ENCODE measurements around the gene P2RY2.
"Not testable (repeated sequence)": the region's sequence is repeated elsewhere in the genome, so short reads cannot be mapped to it uniquely, and the experiment has no call there.

P2RY2 gene

GRCh38 chr11:73266646-73267020, 48.6 kb downstream of the P2RY2 start:
- DNase-seq (ENCODE audit: low read depth in 2 of 2): no peak

- DNase-seq (ENCODE audit: low read depth in 2 of 2): no peak
Observed at GRCh38 chr11:73267122-73267846, 49.2 kb downstream of the P2RY2 start.

DNA sequence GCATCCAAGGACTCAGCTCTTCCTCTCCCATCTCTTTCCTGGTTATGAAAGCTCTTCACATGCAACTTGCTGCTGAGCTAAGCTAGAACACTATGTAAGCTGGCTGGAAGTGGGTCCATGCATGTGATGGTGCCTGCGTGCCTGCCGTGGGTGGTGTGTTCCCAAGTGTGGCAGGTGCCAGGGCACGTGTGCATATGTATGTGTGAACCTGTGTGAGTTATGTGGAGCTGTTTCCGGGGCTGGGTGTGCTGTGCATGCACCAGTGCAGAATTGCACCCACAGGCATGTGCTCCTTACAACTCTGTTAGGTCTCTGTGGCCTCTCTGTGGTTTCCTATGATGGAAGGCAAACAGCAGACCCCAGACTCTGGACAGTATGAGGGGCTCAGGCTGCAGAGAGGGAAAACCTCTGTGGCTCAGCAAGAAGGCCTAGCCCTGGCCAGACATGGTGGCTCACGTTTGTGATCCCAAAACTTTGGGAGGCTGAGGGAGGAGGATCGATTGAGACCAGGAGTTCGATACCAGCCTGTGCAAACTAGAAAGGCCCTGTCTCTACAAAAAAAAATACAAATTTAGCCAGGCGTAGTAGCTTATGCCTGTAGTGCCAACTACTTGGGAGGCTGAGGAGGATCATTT, 49.9 kb downstream of the P2RY2 start:
- no peak for DNase-seq (ENCODE audit: low read depth in 2 of 2)

DNA sequence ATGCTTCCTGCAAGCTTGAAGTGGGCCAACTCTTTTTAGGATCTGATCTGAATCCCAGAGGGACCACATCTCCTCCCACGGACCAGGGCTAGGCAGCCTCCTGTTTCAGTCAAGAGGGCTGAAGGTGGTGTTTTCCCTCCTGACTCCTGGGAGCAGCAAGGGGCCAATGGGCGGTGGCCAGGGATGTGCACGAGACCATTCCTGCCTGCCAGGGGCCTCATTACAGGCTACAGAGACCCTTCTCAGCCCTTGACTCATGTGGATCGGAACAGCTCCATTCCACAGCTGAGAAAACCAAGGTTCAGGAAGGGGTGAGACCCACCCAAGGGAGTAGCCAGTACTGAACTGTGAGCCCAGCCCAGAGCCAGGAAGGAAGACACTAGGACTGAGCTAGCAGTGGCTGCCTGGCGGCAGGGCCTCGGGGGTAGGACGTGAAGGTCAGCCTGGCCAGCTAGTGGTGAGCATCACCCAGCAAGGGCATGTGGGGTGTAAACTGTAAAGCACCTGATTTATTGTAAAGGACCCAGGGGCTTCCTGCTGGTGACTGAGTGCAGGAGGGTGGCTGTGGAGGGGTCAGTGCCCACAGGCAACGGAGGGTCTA, 50.7 kb downstream of the P2RY2 start:
- no peak for DNase-seq (ENCODE audit: low read depth in 2 of 2)

GRCh38 chr11:73269459-73270015, 51.5 kb downstream of the P2RY2 start:
- DNase-seq (ENCODE audit: low read depth in 2 of 2): no peak

DNA sequence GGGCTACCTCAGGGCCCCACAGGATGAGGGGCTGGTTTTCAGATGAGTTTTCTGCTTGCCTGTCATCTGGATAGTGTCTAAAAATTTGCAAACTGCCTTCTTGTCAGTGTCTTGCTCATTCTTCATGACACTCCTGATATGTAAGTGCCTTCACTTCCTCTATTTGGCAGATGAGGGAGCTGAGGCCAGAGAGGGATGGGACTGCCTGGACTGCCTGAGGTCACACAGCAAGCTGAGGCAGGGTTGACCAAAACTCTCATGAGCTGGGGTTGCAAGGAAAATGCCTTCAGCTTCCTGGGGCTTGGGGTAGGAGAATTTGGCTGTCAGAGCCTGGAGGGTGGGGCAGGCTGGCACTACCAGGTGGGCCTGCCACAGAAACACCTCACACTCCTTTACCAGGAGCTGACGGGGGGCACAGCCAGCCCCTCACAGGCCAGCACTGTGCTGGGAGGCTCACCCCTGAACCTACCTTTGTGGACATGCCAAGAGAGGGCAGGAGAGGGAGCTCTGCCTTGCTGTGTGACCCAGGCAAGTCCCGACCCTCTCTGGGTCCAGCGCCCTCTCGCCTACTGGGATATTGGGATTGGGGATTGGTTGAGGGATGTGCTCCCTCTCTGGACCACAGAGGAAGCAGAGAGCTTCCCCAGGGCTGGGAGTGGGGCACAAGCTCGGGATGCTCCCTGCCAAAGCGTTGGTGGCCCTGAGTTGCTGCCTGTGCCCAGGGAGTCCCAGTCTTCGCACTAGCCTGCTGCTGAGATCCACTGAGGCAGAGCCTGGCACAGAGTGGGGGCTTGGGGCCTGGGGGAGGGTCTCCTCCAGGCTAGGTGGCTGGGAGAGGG, 52.2 kb downstream of the P2RY2 start:
- DNase-seq (ENCODE audit: low read depth in 2 of 2): no peak

DNA sequence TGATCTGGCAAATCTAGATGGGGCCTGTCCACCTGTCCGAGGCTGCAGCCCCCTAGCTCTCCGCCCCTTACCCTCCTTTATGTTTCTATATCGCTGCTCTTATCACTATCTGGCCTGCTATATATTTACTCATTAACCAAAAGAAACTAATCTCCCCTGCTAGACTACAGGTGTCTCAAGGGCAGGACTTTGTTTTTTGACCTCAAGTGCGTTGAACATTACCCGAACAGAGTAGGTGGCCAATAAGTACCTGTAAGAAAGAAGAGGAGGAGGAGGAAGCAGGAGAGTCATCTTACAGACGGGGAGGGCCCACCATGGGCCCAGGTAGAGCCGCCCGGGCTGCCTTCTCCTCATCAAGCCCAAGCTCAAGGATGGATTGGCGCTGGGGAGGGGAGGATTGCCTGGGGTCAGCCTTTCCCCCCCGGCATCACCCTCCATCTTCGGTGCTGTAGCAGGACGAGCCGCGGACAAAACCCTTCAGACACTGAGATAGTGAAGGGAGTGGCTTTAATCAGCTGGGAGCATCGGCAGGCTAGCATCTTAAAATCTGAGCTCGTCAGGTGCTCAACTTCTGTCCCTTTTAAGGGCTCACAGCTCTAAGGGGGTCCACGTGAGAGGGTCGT, 52.9 kb downstream of the P2RY2 start:
- DNase-seq (ENCODE audit: low read depth in 2 of 2): no peak

- not testable (repeated sequence) for DNase-seq (ENCODE audit: low read depth in 2 of 2)
Observed at GRCh38 chr11:73271478-73271865, 53.4 kb downstream of the P2RY2 start.

GRCh38 chr11:73271936-73272679, 54.0 kb downstream of the P2RY2 start, which contains the start of gene P2RY6:
Gene P2RY6 (plus strand): TSS chr11:73272338. CDS start chr11:73296519, 24,181 bp downstream.
- no peak for DNase-seq (ENCODE audit: low read depth in 2 of 2)

DNA sequence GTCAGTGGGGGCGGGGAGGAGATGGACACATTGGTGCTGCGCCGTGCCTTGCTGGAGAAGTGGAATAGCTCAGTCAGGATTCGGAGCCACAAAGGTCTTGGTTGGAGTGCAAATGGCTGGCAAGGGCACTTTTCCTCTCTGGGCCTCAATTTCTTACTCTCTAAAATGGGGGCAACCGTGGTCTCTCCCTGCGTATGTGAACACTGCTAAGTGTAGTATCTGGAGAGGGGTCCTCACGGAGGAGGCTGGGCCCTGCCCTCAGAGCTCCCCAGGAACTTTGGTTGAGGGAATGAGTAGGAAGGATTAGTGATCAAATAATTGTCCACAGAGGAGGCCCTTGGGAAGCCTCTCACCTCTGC, 54.6 kb downstream of the P2RY2 start:
- DNase-seq (ENCODE audit: low read depth in 2 of 2): no peak

DNA sequence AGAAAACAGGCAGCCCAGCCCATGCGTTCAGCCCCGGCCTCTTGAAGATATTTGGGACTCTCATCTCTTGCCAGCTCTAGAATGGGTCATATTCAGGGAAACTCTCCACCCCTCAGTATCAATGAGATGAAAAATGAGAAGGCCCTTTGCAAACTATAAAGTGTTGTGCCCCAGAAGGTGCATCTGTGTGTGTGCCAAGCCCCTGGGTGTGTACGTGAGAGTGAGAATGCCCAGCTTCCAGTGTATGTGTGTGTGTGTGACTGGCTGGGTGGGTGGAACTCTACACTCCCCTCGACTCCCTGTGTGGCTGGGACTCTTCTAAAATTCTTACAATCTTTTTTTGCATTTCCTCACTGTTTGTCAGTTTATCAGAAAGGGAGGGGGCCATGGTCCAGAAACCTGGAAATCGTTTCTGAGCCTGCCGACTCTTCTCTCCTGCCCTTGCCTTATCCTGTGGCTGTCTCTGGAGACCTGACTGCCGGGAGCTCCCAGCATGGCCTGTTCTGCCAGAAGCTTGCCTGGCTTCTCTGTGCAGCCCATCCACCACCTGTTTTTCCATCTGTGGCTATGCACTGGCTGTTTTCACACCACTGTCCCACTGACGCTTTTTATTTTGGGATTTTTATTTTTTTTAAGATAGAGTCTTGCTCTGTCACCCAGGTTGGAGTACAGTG, 55.3 kb downstream of the P2RY2 start:
- no peak for DNase-seq (ENCODE audit: low read depth in 2 of 2)

- DNase-seq (ENCODE audit: low read depth in 2 of 2): not testable (repeated sequence)
Observed at GRCh38 chr11:73274191-73274590, 56.1 kb downstream of the P2RY2 start.

- DNase-seq (ENCODE audit: low read depth in 2 of 2): no peak
Observed at GRCh38 chr11:73274722-73275380, 56.8 kb downstream of the P2RY2 start.

DNA sequence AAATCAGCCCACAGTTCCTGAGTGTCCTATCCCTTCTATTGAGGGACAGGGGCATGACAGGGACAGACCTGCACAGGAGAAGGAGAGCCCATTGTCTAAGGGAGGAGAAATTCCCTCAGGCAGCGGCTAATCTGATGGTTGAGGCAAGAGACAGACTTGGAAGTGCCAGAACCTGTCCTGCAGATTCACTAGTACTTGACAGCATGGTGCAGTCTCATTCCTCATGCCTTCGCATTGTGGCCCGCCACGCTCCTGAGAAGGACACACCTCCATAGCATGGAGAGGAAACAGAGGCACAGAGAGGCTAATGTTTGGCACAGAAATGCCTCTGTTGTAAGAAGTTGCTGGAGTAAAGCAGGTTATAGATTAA, 57.3 kb downstream of the P2RY2 start:
- DNase-seq (ENCODE audit: low read depth in 2 of 2): no peak

GRCh38 chr11:73277467-73277866, 59.4 kb downstream of the P2RY2 start:
- no peak for DNase-seq (ENCODE audit: low read depth in 2 of 2)

DNA sequence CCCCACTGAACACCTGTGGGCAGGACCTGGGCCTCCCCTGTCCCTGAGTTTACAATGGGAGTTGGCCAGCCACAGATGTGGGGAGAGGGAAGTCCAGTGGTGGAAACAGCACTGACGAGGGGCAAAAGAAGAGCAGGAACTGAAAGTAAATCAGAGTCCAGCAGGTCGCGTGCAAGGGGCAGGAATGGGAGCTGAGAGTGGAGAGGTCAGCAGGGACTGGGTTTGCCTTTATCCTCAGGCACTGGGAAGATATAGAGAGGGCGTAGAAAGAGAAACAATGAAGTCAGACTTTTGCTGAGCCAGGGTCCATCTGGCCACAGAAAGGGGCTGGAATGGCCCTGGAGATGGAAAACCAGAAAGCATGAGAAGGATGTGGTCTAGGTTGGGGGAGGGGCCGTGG, 62.5 kb downstream of the P2RY2 start:
- DNase-seq (ENCODE audit: low read depth in 2 of 2): no peak

DNA sequence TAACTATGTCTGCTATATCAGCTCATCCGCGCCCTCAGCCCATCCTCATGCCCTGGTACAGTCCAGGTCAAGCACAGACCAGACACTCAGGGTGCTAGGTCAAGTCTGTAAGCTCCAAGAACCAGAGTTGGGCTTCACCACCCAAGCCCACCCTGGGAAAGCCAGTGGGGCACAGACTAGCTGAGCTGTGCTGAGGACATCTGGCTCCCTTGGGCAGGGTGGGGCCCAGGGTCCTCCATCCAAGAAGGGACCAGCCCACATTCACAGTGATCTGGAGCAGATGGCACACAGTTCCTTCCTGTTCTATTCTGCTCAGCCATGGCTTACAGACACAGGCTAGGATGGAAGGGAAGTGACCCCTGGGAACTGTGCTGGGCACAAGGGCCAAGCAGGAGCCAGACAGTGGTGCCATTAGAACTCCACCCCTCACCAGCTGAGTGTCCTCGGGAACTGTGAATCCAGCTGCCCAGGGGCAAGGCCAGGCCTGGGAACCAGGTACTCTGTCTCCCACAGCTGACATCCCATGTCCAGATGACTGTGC, 63.2 kb downstream of the P2RY2 start:
- DNase-seq (ENCODE audit: low read depth in 2 of 2): no peak

DNA sequence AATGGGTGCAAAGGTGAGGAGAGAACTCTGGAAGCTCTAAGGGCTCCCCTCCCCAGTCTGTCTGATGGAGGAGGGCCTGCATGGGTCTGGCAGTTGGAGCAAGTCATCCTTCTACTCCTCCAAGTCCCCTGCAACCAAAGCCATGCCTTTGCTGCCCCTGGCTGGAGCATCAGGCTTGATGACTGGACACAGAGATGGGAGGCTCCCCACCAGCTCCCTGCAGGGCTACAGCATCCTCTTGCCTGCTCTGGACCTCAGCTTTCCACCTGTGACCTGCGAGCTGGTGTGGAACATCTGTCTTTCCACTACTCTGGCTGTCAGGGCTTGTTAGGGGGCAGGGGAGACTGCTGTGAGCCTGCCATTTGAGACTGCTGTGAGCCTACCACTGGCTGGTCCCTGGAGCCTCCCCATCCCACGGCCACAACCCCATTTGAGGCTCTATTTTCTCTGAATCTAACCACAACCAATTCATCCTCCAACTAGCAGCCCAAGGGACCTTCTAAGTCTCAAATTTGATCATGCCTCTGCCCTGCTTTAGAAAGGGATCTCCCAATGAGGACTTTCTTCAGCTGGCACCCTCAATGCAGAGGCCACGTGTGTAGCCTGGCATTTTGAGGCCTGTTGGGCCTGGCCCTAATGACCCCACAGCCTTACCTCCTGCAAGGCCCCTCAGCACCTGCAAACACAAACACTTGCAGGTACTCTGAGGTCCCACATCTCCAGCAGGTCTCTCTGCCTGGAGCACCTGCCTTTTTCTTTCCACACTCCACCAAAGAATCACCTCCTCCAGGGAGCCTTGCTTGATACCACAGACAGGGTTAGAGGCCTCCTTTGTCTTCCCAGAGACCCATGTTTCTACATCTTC, 63.9 kb downstream of the P2RY2 start:
- no peak for DNase-seq (ENCODE audit: low read depth in 2 of 2)
